Renal cortex interstitium (tissue), 11 donors: ENCODE data around the gene CXADR. TPM values are rescaled to one million over a fixed set of nuclear protein-coding genes. Genes with fewer than 3 reads are reported as not detected.
"Not testable (repeated sequence)": the region's sequence is repeated elsewhere in the genome, so short reads cannot be mapped to it uniquely, and the experiment has no call there.

Experiments used
- DNase-seq, 11 donors: peaks; one replicate each; pipeline ENCODE4 v3.0.0-alpha.2; 2013; ENCODE audit warnings: low read depth in 9 of 11, low spot score in 4 of 11; ENCODE audit errors: extremely low read depth in 1 of 11
- polyA plus RNA-seq, 3 donors: library from polyadenylated mRNA; unstranded; fragments of 120-200 nt; gene quantifications; one replicate each; pipeline ENCODE4 v1.2.1, GENCODE V29; 2013; ENCODE audit not compliant: insufficient read length in 3 of 3

CXADR gene
- polyA plus RNA-seq, 3 donors: 31.6 to 38.9 (median 37.0) TPM

DNA sequence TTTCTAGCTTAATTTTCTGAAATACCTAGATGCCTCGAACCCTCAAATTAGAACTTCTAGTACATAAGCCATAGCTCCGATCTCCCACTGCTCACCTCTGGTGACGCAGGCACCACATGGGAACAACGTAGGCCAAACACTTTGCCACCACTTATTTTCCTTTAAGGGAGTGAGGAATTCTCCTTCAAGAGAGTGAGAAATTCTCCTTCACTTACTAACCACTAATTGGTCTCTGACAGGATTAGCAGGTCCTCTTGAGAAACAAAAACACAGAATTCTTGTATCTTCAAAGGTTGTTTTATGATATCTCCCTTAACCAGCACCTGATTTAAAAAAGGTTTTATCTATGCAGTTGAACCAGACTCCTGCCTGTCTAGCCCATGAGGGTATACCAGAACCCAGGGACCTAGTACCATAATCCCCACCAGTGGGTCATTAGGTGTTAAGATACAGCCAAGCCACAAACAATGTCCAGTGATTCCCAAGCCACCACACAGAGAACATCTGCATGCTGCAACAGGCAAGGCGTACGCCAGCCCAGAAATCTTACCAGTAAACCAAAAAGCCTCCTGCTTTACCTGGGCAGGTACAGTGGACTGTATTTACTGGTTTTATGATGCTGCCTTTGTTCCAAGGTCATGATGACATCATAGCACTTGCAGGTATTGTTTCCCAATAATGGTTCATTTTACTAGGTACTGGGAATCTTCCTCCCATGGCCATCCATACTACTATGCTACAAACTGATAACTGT lies 20.3 kb upstream of the CXADR start:
- no peak for DNase-seq

DNA sequence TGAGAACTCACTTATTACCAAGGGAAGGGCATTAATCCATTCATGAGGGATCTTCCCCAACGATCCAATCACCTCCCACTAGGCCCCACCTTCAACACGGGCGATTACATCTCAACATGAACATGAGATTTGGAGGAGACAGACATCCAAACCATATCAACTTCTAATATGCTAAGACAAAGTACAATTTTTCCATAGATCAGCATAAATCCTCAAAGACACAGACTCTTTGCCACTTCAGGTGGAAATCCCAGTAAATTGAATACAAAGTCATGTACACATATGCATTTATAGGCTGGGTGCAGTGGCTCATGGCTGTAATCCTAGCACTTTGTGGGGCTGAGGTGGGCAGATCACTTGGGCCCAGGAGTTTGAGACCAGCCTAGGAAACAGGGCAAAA lies 18.8 kb upstream of the CXADR start:
- DNase-seq: no peak

DNA sequence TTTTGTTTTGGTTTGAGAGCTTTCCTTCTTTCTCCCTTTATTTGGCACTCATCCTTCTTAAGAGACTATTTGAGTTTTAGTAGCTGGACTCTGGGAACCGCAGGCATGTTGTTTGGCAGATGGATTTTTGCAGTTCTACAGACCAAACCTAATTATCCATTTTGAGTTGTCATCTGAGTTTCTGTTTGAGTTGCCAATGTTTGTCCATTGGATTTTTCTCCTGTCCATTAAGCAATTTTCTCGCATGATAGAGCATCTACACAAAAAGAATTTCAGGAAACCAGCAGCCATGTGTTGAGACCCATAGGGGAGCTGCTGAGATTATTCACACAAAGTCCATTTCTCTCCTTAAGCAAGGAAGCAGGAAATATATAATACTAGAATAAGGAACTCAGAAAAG lies 17.2 kb upstream of the CXADR start:
- DNase-seq: no peak

DNA sequence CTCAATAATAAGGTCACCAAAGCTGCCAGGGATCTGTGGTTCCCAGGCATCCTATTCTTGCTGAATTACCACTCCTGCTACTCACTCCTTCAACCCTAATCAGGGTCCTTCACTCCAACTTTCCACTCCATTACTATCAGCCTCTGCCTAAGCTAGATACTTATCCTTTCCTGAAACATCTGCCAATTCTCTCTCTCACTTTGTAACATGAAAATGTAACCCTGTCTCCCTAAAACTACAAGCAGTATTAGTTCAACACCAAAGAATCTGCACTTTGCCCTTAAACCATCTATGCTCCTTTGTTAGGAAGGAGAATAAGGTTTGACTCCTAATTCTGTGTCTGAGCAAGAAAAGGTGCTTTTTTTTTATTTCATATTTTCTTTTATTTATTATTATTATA lies 15.5 kb upstream of the CXADR start:
- DNase-seq: no peak

DNA sequence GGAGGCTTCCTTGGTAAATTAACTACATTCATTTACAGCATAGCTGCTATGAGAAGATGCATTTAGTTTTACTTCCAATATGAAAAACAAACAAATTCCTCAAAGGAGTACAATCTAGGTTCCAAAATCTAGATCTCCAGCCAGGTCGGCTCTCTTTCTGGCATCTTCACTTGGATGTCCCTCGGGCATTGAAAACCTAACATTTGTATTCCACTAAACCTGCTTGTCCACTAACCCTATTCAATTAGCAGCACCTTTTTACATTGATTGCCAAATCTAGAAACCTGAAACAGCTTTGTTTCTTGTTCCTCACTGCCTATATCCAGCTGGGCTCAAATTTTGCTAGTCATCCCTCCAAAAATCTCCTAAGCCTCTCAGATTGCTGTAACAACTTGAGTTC lies 14.3 kb upstream of the CXADR start:
- no peak for DNase-seq

DNA sequence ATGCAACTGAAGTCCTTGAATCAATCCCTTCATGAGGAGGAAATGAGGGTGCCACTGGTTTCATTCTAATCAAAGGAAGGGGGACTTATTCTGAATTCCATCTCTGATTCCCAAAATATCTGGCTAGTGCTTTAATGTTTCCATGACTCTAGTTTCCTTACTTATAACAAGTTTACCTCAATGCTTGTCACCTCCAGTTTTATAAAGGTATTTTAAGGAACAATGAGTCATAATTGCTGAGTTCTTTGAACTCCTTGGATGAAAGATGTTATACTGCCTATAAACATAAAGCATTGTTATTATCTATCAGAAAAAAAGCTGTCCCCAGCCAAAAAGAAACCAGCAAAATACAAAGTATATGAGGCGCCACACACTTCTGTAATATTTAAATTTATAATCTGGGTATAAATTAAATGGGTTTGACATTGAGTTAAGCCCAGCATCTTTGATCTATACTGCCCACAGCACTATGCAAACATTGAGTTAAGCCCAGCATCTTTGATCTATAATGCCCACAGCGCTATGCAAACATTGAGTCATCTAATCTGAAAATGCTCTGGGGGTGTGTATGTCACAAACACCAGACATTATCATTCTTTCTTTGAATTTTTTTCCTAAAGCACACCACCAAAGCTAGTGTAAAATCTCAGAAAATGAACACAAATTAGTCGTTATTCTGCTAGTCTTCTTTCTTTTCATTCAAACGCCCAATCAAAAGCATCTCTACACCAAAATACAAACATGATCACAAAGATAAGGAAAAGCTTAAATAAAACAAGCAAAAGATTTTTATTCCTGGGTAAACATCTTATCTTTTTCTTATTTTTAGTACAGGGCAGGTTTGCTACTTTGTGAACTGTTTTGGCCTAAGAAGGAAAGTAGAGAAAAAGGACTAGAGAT lies 11.5 kb upstream of the CXADR start:
- DNase-seq: no peak

DNA sequence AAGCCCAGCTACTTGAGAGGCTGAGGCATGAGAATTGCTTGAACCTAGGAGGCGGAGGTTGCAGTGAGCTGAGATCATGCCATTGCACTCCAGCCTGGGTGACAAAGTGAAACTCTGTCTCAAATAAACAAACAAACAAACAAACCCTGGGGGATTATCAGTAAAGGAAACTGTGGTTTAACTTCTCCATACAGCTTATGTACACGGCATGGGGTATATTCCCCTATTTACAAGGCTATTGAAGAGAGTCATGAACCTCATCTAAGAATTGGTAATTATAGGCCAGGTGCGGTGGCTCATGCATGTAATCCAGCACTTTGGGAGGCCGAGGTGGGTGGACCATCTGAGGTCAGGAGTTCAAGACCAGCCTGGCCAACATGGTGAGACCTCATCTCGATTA lies 9.9 kb upstream of the CXADR start:
- DNase-seq: not testable (repeated sequence)

DNA sequence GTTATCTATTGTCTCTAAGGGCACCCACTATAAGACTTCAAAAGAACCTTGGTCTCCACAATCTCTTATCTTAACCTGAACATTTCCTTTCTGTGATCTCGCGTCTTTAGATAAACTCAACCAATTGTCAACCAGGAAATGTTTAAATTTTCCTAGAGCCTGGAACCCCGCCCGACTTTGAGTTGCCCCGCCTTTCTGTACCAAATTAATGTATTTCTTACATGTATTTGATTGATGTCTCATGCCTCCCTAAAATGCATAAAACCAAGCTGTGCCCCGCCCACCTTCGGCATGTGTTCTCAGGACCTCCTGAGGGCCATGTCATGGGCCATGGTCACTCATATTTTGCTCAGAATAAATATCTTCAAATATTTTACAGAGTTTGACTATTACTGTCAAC lies 5.9 kb upstream of the CXADR start:
- DNase-seq: no peak

DNA sequence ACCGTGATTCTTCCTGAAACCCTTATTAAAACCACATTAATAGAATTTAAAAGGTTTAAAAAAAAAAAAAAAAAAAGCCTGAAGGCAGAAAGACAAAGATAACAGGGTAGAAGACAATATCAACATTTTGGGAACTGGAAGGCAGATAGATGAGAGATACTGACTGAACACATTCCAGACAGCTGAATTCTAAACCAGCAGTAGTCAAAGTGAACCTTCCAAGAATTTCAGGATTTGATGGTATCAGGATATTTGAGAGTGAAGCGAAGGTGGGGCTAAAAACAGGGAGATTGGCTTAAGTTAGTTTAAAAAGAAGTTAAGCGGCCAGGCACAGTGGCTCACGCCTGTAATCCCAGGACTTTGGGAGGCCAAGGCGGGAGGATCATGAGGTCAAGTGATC lies 5.3 kb upstream of the CXADR start:
- DNase-seq: no peak

DNA sequence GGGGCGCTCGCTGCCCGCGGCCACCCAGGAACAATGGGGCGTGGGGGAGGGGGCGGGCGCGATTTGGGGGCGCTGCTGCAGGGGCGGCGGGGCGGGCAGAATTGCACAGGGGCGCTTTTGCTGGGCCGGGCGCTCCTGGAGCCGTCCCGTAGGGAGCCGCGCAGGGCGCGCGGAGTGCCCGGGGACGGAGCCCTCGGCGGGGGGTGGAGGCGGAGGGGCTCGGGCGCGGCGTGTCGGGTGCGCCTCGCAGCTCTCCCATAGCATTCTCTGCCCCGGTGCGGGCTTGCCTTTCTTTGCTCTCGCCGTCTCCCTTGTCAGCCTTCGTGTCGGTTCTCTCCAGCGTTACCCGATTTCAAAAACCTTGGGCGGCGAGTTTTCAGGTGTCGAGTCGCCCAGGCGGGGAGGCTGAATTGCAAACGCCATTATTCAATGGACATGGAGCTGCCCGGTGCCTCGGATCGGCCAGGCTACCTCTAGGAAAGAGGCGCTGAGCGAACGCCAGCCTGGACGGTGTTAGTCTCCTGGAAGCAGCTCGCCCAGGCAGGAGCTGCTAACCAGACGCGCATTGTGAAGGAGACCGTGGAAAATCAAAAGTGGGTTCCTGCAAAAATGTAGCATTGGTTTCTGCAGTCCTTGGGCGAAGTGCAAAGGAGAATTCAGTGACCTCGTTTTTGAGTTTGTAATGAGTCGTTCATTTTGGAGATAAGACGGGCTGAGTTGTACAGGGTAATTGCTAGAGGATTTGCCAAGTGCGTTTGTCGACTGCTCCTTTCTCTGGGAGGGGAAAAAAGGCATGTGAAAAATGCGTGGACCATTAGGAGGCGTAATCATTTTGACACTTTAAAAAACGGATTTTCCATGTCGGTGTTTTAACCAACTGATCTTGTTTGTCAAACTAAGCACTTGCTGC lies 626 bp downstream of the CXADR start:
- DNase-seq: peak in 8 of 11 donors; percentile 4 to 41 (median 25)

DNA sequence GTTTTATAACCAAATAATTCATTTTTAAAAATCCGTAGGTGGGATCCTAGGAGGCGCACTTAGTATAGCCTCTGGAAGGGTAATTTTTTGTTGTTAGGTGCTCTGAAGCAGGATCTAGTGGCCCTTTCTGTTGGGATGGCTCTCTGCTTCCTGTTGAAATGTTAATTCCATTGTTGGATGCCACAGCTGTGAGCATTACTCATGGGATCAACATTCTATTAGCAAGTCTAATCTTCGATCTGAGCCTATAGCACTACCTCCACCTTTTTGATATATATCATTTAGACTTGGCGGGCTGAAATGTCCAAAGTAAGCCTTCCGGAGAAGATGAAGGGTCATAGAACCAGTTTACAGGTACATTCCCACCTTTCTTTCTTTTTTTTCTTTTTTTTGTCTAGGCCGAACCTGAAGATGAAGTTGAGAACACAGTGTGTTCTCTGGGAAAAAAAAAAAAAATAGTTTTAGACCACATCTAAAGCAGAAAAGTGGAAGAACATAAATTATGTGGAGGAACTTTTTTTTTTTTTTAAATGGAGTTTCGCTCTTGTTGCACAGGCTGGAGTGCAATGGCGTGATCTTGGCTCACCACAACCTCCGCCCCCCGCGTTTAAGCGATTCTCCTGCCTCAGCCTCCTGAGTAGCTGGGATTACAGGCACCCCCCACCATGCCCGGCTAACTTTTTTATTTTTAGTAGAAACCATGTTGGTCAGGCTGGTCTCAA lies 1.4 kb downstream of the CXADR start:
- DNase-seq: peak in 1 of 11 donors; percentile 9

DNA sequence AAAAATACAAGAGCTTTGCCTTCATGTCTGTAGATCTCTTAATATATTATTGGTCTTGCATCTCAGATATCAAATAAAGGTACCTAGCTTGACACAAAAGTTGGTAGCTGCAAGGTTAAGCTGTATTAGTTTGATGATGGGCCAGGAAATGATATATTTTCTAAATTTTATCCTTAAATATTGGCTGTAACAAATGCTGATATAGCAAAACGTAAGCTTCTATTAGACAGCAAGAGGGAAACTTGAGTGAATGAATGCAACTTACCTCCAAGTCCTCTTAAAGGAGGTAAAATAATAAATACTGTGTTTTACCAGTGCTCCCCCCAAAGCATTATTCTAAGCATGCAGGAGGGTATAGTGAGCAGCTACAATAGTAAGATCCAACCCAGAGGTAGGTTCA lies 4.2 kb downstream of the CXADR start:
- DNase-seq: not testable (repeated sequence)

DNA sequence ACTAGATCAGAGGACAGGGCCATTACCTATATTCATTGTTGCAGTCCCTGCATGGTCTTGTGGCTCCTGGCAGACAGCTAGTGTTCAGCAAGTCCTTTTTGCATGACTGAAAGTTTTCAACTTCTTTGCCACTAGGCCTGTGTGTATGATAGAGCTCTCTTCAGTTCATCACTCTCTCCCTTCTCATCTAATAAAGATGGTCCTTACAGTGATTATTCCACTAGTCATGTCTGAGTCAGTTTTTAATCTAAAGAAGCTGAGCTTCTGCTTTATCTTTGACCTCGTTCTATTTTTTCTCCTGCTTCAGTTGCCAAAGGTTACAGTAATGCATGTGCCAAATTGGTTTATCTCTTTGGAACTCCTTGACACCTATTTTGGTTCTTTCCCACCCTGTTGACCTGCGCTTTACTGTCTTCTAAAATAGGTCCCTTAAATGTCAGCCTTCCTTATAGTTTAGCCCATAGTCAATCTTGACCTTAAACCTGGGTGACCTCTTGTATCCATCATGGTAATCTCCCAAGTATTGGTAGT lies 6.4 kb downstream of the CXADR start:
- DNase-seq: no peak

DNA sequence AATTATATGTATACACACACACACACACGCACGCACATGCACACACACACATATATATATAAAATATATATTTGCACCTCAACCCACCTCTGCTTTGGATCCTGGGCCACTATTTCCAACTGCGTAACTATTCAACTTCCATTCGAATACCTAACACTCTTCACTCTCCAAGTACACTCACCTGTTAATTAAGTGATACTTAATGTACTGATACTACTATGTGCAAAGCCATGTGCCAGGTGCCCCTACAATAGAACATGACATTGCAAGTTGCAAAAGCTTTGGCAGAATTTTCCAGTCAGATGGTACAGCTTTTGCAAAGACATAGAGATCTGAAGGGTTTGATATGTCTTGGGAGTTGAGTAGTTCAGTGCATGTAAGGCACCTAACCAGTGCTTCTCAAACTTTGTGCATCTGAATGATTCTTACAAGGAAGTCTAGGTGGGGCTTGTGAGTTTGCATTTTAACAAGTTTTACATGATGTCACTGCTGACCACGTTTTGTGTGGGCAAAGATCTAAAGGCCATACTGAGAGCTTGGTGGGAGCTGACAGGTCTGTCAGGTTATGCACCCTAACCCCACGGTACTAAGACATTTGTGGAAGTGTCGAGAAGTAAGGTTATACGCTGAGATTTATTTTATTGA lies 7.2 kb downstream of the CXADR start:
- DNase-seq: no peak

DNA sequence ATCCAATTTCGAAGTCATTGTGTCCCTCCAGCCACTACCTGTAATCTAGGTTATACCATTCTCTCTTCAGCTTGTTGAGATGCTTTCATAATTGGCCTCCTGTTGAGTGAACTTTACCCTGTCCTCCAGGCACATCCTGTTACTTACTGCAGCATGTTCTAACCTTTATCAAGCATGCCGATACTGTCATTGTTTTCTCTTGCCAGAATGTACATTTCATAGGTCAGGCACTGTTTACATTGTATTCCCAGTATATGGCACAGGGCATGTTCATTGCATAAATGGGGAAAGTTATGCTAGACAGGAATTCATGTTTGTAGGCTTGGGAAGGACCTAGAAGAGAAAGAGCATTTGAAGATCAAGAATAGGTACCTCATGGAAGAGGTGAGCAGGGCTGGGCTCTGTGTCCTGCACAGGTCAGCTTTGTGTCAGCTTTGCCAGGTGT lies 10.2 kb downstream of the CXADR start:
- no peak for DNase-seq

DNA sequence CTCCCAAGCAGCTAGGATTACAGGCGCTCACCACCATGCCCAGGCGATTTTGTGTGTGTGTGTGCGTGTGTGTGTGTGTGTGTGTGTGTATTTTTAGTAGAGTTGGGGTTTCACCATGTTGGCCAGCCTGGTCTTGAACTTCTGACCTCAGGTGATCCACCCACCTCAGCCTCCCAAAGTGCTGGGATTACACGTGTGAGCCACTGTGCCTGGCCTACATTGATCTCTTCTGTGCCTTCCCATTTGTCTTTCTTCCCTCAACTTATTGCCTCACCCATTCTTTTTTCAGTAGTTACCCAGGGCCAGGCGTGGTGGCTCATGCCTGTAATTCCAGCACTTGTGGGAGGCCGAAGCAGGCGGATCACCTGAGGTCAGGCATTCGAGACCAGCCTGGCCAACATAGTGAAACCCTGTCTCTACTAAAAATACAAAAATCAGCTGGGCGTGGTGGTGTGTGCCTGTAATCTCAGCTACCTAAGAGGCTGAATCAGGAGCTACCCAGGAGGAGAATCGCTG lies 11.2 kb downstream of the CXADR start:
- DNase-seq: not testable (repeated sequence)

DNA sequence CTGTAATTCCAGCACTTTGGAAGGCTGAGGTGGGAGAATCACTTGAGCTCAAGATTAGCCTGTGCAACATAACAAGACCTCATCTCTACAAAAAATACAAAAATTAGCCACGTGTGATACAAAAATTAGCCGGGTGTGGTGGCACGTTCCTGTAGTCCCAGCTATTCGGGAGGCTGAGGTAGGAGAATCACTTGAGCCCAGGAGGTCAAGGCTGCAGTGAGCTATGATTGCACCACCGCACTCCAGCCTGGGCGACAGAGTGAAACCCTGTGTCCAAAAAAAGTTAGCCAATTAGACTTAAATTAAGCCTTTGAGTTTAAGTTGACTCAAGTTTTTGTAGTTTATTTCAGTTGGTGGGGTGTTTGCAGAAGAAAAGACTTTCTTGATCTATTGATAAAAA lies 11.8 kb downstream of the CXADR start:
- DNase-seq: no peak

DNA sequence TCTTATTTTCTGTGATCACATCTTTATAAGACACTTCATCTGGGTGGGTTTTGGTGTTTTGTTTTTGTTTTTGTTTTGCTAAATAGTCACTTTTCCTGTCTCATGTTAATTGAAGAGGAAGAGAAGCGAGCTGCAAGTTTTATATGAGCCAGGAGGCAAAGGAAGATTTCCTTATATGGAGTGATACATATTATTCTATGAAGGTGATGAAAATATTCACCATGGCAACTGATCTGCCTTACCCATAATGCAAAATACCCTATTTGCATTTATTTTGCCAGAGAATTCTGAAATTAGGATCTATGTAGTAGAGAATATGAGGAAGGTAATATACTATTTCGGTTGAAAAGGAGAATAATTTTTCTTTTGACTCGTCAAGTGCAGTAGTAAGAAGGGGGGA lies 13.9 kb downstream of the CXADR start:
- DNase-seq: no peak
